ENCODE measurements around the gene HYI. TPM values are rescaled to one million over a fixed set of nuclear protein-coding genes. Genes with fewer than 3 reads are reported as not detected.

Gene HYI
- total RNA-seq, 1 experiment from 2014 or later: 89.8 TPM

GRCh38 chr1:43404353-43404752, 49.4 kb downstream of the HYI start:
- Histone ChIP-seq H3K9ac (ENCODE audit: low read length) (no peak overlapping the region), H4K20me1 (ENCODE audit: low read length) (no peaks in the 10 kb centered on the region), H3K27ac (ENCODE audit: low read length) (no peak overlapping the region), H3K36me3 (ENCODE audit: low read depth, low read length) (peaks cover 43% of the 10 kb centered on the region), H3K4me3 (ENCODE audit: low read length) (no peak overlapping the region), H3K27me3 (ENCODE audit: low read length) (no peaks in the 10 kb centered on the region), H3K4me2 (ENCODE audit: low read length) (no peak overlapping the region), H3K79me2 (ENCODE audit: low read length) (no peaks in the 10 kb centered on the region), H3K4me1 (ENCODE audit: insufficient read depth, low read length) (no peaks in the 10 kb centered on the region), H3K9me3 (ENCODE audit: low read length) (no peaks in the 10 kb centered on the region), H3F3A (ENCODE audit: low read length, unreplicated experiment) (no peaks in the 10 kb centered on the region), H3K9me2 (replicated peaks; ENCODE audit: low read length) (no peaks in the 10 kb centered on the region), H2AFZ (ENCODE audit: low read length) (no peak overlapping the region)
- ChIA-PET CTCF (no interaction called here), POLR2A (ENCODE audit: unreplicated experiment) (no interaction called here)
- no TSS peak for BruUV-seq (replicated peaks)
- intact Hi-C loops (cut with micrococcal nuclease): no loop called here
- no peak for TF ChIP-seq EZH2 (IDR thresholded peaks at IDR 0.05; ENCODE audit: low read length, unreplicated experiment)
- no peak for TF ChIP-seq CTCF (conservative IDR thresholded peaks at IDR 0.05; ENCODE audit: low read depth, low read length)
- TF ChIP-seq EZH2phosphoT487 (IDR thresholded peaks at IDR 0.05; ENCODE audit: borderline replicate concordance, low read length): no peak
- ATAC-seq (no peak), DNase-seq (no peak)

- DNase-seq (no peak), ATAC-seq (no peak)
- Histone ChIP-seq H3K36me3 (ENCODE audit: low read depth, low read length) (peaks cover 29% of the 10 kb centered on the region), H3K4me1 (ENCODE audit: insufficient read depth, low read length) (no peaks in the 10 kb centered on the region), H3K9me3 (ENCODE audit: low read length) (no peaks in the 10 kb centered on the region), H4K20me1 (ENCODE audit: low read length) (no peaks in the 10 kb centered on the region), H3K4me3 (ENCODE audit: low read length) (no peak overlapping the region), H2AFZ (ENCODE audit: low read length) (no peak overlapping the region), H3K9me2 (replicated peaks; ENCODE audit: low read length) (no peaks in the 10 kb centered on the region), H3F3A (ENCODE audit: low read length, unreplicated experiment) (no peaks in the 10 kb centered on the region), H3K27me3 (ENCODE audit: low read length) (no peaks in the 10 kb centered on the region), H3K27ac (ENCODE audit: low read length) (no peak overlapping the region), H3K4me2 (ENCODE audit: low read length) (no peak overlapping the region), H3K9ac (ENCODE audit: low read length) (no peak overlapping the region), H3K79me2 (ENCODE audit: low read length) (0 out of 2 replicates have a peak, but pooled peaks cover 4% of the 10 kb centered on the region)
- ChIA-PET CTCF (no interaction called here), POLR2A (ENCODE audit: unreplicated experiment) (no interaction called here)
- BruUV-seq (replicated peaks): no TSS peak
- intact Hi-C loops (cut with micrococcal nuclease): no loop called here
- TF ChIP-seq CTCF (conservative IDR thresholded peaks at IDR 0.05; ENCODE audit: low read depth, low read length) (no peak), EZH2 (IDR thresholded peaks at IDR 0.05; ENCODE audit: low read length, unreplicated experiment) (no peak), EZH2phosphoT487 (IDR thresholded peaks at IDR 0.05; ENCODE audit: borderline replicate concordance, low read length) (no peak)
These were observed 51.5 kb downstream of the HYI start for GRCh38 chr1:43402089-43402865.

Small RNA genes lying within 50 kb of the gene (microRNA-seq; reads per million reads assigned to microRNA genes)
- 1.5 reads per million for gene MIR6735 (ENCODE audit: unreplicated experiment)

Other genes starting within 250 kb of the HYI start
- 8.6 and 9.8 TPM in 2 replicates for gene TMEM125, start 183.9 kb downstream of the HYI start, total RNA-seq (2014; rRNA removed)
- gene C1orf210, start 168.3 kb downstream of the HYI start, total RNA-seq (2014; rRNA removed): 10.4 and 17.8 TPM in 2 replicates
- 1.5 and 1.8 TPM in 2 replicates for gene TIE1, start 152.9 kb downstream of the HYI start, total RNA-seq (2014; rRNA removed)
- 0.35 TPM in 1 of 2 replicates, not detected in the other for gene MPL, start 116.1 kb downstream of the HYI start, total RNA-seq (2014; rRNA removed)
- gene CDC20, start 95.0 kb downstream of the HYI start, total RNA-seq (2014; rRNA removed): 312 and 349 TPM in 2 replicates
- gene ELOVL1, start 85.9 kb downstream of the HYI start, total RNA-seq (2014; rRNA removed): 89.5 and 128 TPM in 2 replicates
- gene MED8, start 64.1 kb downstream of the HYI start, total RNA-seq (2014; rRNA removed): 35.5 and 41.8 TPM in 2 replicates
- gene SZT2, start 64.0 kb downstream of the HYI start, total RNA-seq (2014; rRNA removed): 22.2 and 31.3 TPM in 2 replicates
- gene PTPRF, start 77.0 kb upstream of the HYI start, total RNA-seq (2014; rRNA removed): 67.4 and 100 TPM in 2 replicates
- 23.2 and 27.8 TPM in 2 replicates for gene KDM4A, start 196.2 kb upstream of the HYI start, total RNA-seq (2014; rRNA removed)